Endothelial cell of umbilical vein (primary cell): Measurements from ENCODE around the gene PRDM13. TPM values are rescaled to one million over a fixed set of nuclear protein-coding genes. Genes with fewer than 3 reads are reported as not detected.

ENCODE experiments used
- BruUV-seq: library from RNA; stranded (reverse); fragments of 400-500 nt; replicated peaks from 2 replicates; lab custom pipeline; 2021; lab: Mats Ljungman, UMichigan
- CTCF ChIA-PET: fragments of 300-600, 350-600 bp; sonication (Branson Sonifier 250); formaldehyde crosslinking; loops from one replicate; lab custom pipeline; 2021; ENCODE audit warnings: antibody characterized with exemption, inconsistent platforms; lab: Charles Lee
- POLR2A ChIA-PET: fragments of 300-600, 350-600 bp; sonication (Branson Sonifier 250); formaldehyde crosslinking; loops from one replicate; lab custom pipeline; 2021; ENCODE audit warnings: antibody characterized with exemption, inconsistent platforms; lab: Charles Lee
- DNase-seq: peaks from one replicate; pipeline ENCODE4 v3.0.0-alpha.2; 2011; ENCODE audit warnings: low read depth, low spot score
- FAIRE-seq: peaks from 2 replicates; lab custom pipeline; 2011; peaks lifted over from hg19 to GRCh38; lab: Jason Lieb, UNC
- H2AFZ ChIP-seq: 2 replicates; pipeline ENCODE4 v1.6.0; 2012; ENCODE audit warnings: low read depth, low read length, control low read depth, inconsistent platforms
- H3K27ac ChIP-seq: 2 replicates; pipeline ENCODE4 v1.5.1; 2011; ENCODE audit warnings: low read depth, mild to moderate bottlenecking, control low read depth, low read length, moderate library complexity; ENCODE audit not compliant: insufficient read depth
- H3K27me3 ChIP-seq, 2 experiments: 2 replicates each; pipeline versions ENCODE4 v1.6.0 to v1.6.1; 2011; ENCODE audit warnings: low read length in 2 of 2, mixed read lengths in 1 of 2; ENCODE audit not compliant: control insufficient read depth in 2 of 2, insufficient read depth in 2 of 2
- H3K36me3 ChIP-seq, 2 experiments: 2 replicates in 1 of 2; 3 replicates in 1 of 2; pipeline ENCODE4 v1.5.1; 2011; ENCODE audit warnings: low read length in 2 of 2, mild to moderate bottlenecking in 1 of 2, moderate library complexity in 1 of 2; ENCODE audit not compliant: control insufficient read depth in 2 of 2, insufficient read depth in 2 of 2; ENCODE audit errors: extremely low read depth in 1 of 2
- H3K4me1 ChIP-seq: 3 replicates; pipeline ENCODE4 v1.5.1; 2011; ENCODE audit warnings: mild to moderate bottlenecking, low read length; ENCODE audit not compliant: control insufficient read depth, insufficient read depth; ENCODE audit errors: extremely low read depth
- H3K4me2 ChIP-seq: 2 replicates; pipeline ENCODE4 v1.6.1; 2011; ENCODE audit warnings: low read length, control low read depth, mixed read lengths; ENCODE audit not compliant: insufficient read depth
- H3K4me3 ChIP-seq, 3 experiments: fragments of 200-600 bp in 1 of 3; sonication (generic), shearing (Covaris generic) in 1 of 3; replicated peaks in 1 of 3; 2 replicates each; pipeline ENCODE4 v1.5.1; 2011 to 2016; ENCODE audit warnings: control low read depth in 3 of 3, low read length in 3 of 3, mild to moderate bottlenecking in 2 of 3, inconsistent platforms in 1 of 3, low read depth in 1 of 3, moderate library complexity in 1 of 3; ENCODE audit not compliant: insufficient read depth in 1 of 3
- H3K79me2 ChIP-seq: 2 replicates; pipeline ENCODE4 v1.6.0; 2012; ENCODE audit warnings: low read length, inconsistent platforms; ENCODE audit not compliant: control insufficient read depth, insufficient read depth
- H3K9ac ChIP-seq: replicated peaks from 2 replicates; pipeline ENCODE3; 2011; ENCODE audit warnings: low read length, control low read depth; ENCODE audit not compliant: insufficient read depth; ENCODE audit errors: extremely low read depth
- H3K9me1 ChIP-seq: replicated peaks from 3 replicates; pipeline ENCODE4 v1.6.0; 2011; ENCODE audit warnings: mild to moderate bottlenecking, low read length; ENCODE audit not compliant: control insufficient read depth, insufficient read depth; ENCODE audit errors: extremely low read depth
- H3K9me3 ChIP-seq: replicated peaks from 2 replicates; pipeline ENCODE4 v1.5.1; 2012; ENCODE audit warnings: low read length, inconsistent platforms; ENCODE audit not compliant: control insufficient read depth, insufficient read depth
- H4K20me1 ChIP-seq: replicated peaks from 2 replicates; pipeline ENCODE3; 2011; ENCODE audit warnings: mild to moderate bottlenecking, low read length; ENCODE audit not compliant: control insufficient read depth, insufficient read depth; ENCODE audit errors: extremely low read depth
- CTCF ChIP-seq, 2 donors: IDR thresholded peaks; 1 replicate in 1 of 2; 2 replicates in 1 of 2; pipeline ENCODE4 v1.5.1; 2011; ENCODE audit warnings: low read length in 2 of 2, mild to moderate bottlenecking in 2 of 2, moderate library complexity in 2 of 2, control low read depth in 1 of 2, inconsistent platforms in 1 of 2, low read depth in 1 of 2; ENCODE audit not compliant: insufficient read depth in 1 of 2; ENCODE audit errors: extremely low read depth in 1 of 2
- EZH2 ChIP-seq: IDR thresholded peaks from 2 replicates; pipeline ENCODE4 v1.6.1; 2012; ENCODE audit warnings: borderline replicate concordance, low read depth, mild to moderate bottlenecking, moderate library complexity, low read length, inconsistent platforms; ENCODE audit not compliant: severe bottlenecking
- FOS ChIP-seq: IDR thresholded peaks from 2 replicates; pipeline ENCODE4 v1.6.1; 2011; ENCODE audit warnings: mild to moderate bottlenecking, low read length, moderate library complexity, borderline replicate concordance; ENCODE audit not compliant: insufficient read depth
- GATA2 ChIP-seq: IDR thresholded peaks from 2 replicates; pipeline ENCODE4 v1.7.0; 2011; ENCODE audit warnings: low read depth, mild to moderate bottlenecking, moderate library complexity, mixed read lengths, low read length; ENCODE audit not compliant: insufficient read length, insufficient read depth
- JUN ChIP-seq: IDR thresholded peaks from 2 replicates; pipeline ENCODE4 v1.6.1; 2011; ENCODE audit warnings: borderline replicate concordance, low read depth; ENCODE audit not compliant: insufficient read length, insufficient read depth
- MAX ChIP-seq: IDR thresholded peaks from 2 replicates; pipeline ENCODE4 v1.6.1; 2011; ENCODE audit not compliant: insufficient read depth, insufficient read length
- MYC ChIP-seq: IDR thresholded peaks from one replicate; pipeline ENCODE4 v1.6.1; 2011; ENCODE audit warnings: mild to moderate bottlenecking, low read depth, low read length
- POLR2A ChIP-seq: IDR thresholded peaks from 2 replicates; pipeline ENCODE4 v1.6.1; 2012; ENCODE audit warnings: low read depth, mild to moderate bottlenecking, control low read depth, low read length
- POLR2AphosphoS5 ChIP-seq: IDR thresholded peaks from 2 replicates; pipeline ENCODE4 v1.6.1; 2012; ENCODE audit warnings: low read depth, mild to moderate bottlenecking, control low read depth, low read length, moderate library complexity; ENCODE audit not compliant: insufficient read depth
- dilution Hi-C: fragments of 300-500 bp; cut with MboI; formaldehyde crosslinking; loops from one replicate; pipeline ENCODE4 v1.15.0; 2019; ENCODE audit warnings: low sequenced_read_pairs; ENCODE audit not compliant: extremely low pct_ligation_motif_present
- intact Hi-C: fragments of 100-400 bp; cut with micrococcal nuclease; formaldehyde crosslinking; loops from one replicate; pipeline ENCODE4 v1.10.0; 2022
- polyA plus RNA-seq, 4 experiments: library from polyadenylated mRNA; depleted of rRNA in 3 of 4; stranded (reverse) in 3 of 4; unstranded in 1 of 4; fragments of >200 nt; gene quantifications; 2 replicates each; pipeline versions ENCODE4 v1.2.1 to v1.2.3, GENCODE V29; 2011 to 2012; ENCODE audit warnings: missing spikeins in 1 of 4
- total RNA-seq: library from RNA; stranded (reverse); gene quantifications from 2 replicates; pipeline ENCODE4 v1.2.3, GENCODE V29; 2021

The PRDM13 gene
- total and polyA plus RNA-seq, 2 donors (not counting 3 experiments of a cell fraction or from before 2014, with no cell fraction given) = not detected

GRCh38 chr6:99661870-99662269, 55.2 kb downstream of the PRDM13 start:
- Histone ChIP-seq H2AFZ (no peak overlapping the region), H3K36me3 (no peaks in the 10 kb centered on the region), H3K9me1 (no peaks in the 10 kb centered on the region), H3K4me1 (no peaks in the 10 kb centered on the region), H3K9me3 (no peaks in the 10 kb centered on the region), H3K4me2 (no peak overlapping the region), H3K9ac (no peak overlapping the region), H4K20me1 (no peaks in the 10 kb centered on the region), H3K27ac (no peak overlapping the region), H3K27me3 (no peaks in the 10 kb centered on the region), H3K79me2 (no peaks in the 10 kb centered on the region), H3K4me3 (no peak overlapping the region)
- BruUV-seq = no TSS peak
- ChIA-PET POLR2A (no interaction called here), CTCF (no interaction called here)
- dilution Hi-C loops (no loop called here), intact Hi-C loops (no loop called here)
- TF ChIP-seq MYC = no peak
- TF ChIP-seq CTCF (IDR thresholded peaks at IDR 0.05; ENCODE audit: extremely low read depth in 1 of 2, insufficient read depth in 1 of 2, low read depth in 1 of 2, low read length in 2 of 2) = no peak
- no peak for TF ChIP-seq POLR2AphosphoS5
- TF ChIP-seq GATA2 = no peak
- TF ChIP-seq EZH2 = no peak
- TF ChIP-seq JUN = no peak
- TF ChIP-seq MAX = no peak
- TF ChIP-seq FOS = no peak
- TF ChIP-seq POLR2A = no peak
- FAIRE-seq (no peak), DNase-seq (no peak)
